ENCODE data around the gene MARS1.

Gene MARS1

GRCh38 chr12:57549909-57550640 is 62.2 kb downstream of the MARS1 start, which contains the start of gene KIF5A (continued):
- TF ChIP-seq HIC1 (tag by site-specific recombination; IDR thresholded peaks at IDR 0.05) = no peak
- no peak for TF ChIP-seq EGR2 (tag by site-specific recombination; IDR thresholded peaks at IDR 0.05; ENCODE audit: low read depth)
- TF ChIP-seq ZNF146 (tag by site-specific recombination; IDR thresholded peaks at IDR 0.05) = no peak
- TF ChIP-seq ZNF692 (tag by site-specific recombination; IDR thresholded peaks at IDR 0.05) = 0 out of 2 replicates have a peak, but pooled peaks have one; percentile 52
- TF ChIP-seq ZNF501 (tag by site-specific recombination; IDR thresholded peaks at IDR 0.05) = 0 out of 2 replicates have a peak, but pooled peaks have one; percentile 47
- no peak for TF ChIP-seq ZNF280D (tag by site-specific recombination; IDR thresholded peaks at IDR 0.05)
- no peak for TF ChIP-seq ZNF26 (tag by site-specific recombination; IDR thresholded peaks at IDR 0.05)
- TF ChIP-seq PATZ1 (tag by site-specific recombination; IDR thresholded peaks at IDR 0.05) = peak; percentile 69; the same call in 1 of the 2 replicates
- no peak for TF ChIP-seq ZFP69B (tag by site-specific recombination; IDR thresholded peaks at IDR 0.05)
- TF ChIP-seq ZBTB8A (tag by site-specific recombination; IDR thresholded peaks at IDR 0.05) = peak; percentile 97
- no peak for TF ChIP-seq ZNF366 (tag by site-specific recombination; conservative IDR thresholded peaks at IDR 0.05)
- no peak for TF ChIP-seq BCL11A (tag by site-specific recombination; IDR thresholded peaks at IDR 0.05; ENCODE audit: low read depth)
- TF ChIP-seq BCL11B (tag by site-specific recombination; IDR thresholded peaks at IDR 0.05; ENCODE audit: low read depth) = no peak
- no peak for TF ChIP-seq ZNF239 (tag by site-specific recombination; IDR thresholded peaks at IDR 0.05)
- no peak for TF ChIP-seq ZNF580 (tag by site-specific recombination; IDR thresholded peaks at IDR 0.05)
- no peak for TF ChIP-seq ZNF221 (tag by site-specific recombination; IDR thresholded peaks at IDR 0.05; ENCODE audit: borderline replicate concordance)
- no peak for TF ChIP-seq ZNF426 (tag by site-specific recombination; IDR thresholded peaks at IDR 0.05)
- TF ChIP-seq ZNF600 (tag by site-specific recombination; IDR thresholded peaks at IDR 0.05) = peak; percentile 30; the same call in 1 of the 2 replicates
- no peak for TF ChIP-seq ZNF664 (tag by site-specific recombination; IDR thresholded peaks at IDR 0.05)
- TF ChIP-seq REST (tag by site-specific recombination; IDR thresholded peaks at IDR 0.05) = no peak
- TF ChIP-seq ZSCAN16 (tag by site-specific recombination; IDR thresholded peaks at IDR 0.05) = no peak
- TF ChIP-seq ZBTB1 (tag by site-specific recombination; IDR thresholded peaks at IDR 0.05) = no peak
- TF ChIP-seq ZBTB21 (tag by site-specific recombination; IDR thresholded peaks at IDR 0.05) = no peak
- no peak for TF ChIP-seq GLI4 (tag by site-specific recombination; IDR thresholded peaks at IDR 0.05)
